Activated CD4-positive, alpha-beta T cell treated with anti-CD3 and anti-CD28 coated beads for 36 hours (primary cell): ENCODE data around the gene AKT2. TPM values are rescaled to one million over a fixed set of nuclear protein-coding genes. Genes with fewer than 3 reads are reported as not detected.

Experiments
- ATAC-seq: fragments of 200-7000 bp; cut with Tn5 transposase; one replicate; pipeline ENCODE4 v1.10.0; 2021; ENCODE audit warnings: mild to moderate bottlenecking, moderate library complexity
- CTCF ChIA-PET: fragments of 350-600 bp; sonication (Branson Sonifier 250); formaldehyde crosslinking; loops from one replicate; lab custom pipeline; 2021; ENCODE audit warnings: antibody characterized with exemption; lab: Charles Lee
- POLR2A ChIA-PET: fragments of 350-600 bp; sonication (Branson Sonifier 250); formaldehyde crosslinking; loops from one replicate; lab custom pipeline; 2021; ENCODE audit warnings: antibody characterized with exemption, inconsistent platforms; lab: Charles Lee
- DNase-seq: peaks from one replicate; pipeline ENCODE4 v3.0.0-alpha.2; 2020
- H3K27ac Mint-ChIP-seq: one replicate; pipeline ENCODE4 v1.8.0; 2021; ENCODE audit warnings: mixed read lengths
- H3K27me3 Mint-ChIP-seq: one replicate; pipeline ENCODE4 v1.8.0; 2021; ENCODE audit warnings: mixed read lengths
- H3K36me3 Mint-ChIP-seq: one replicate; pipeline ENCODE4 v1.8.0; 2021; ENCODE audit warnings: low read depth, mixed read lengths
- H3K4me1 Mint-ChIP-seq: one replicate; pipeline ENCODE4 v1.8.0; 2021; ENCODE audit warnings: mixed read lengths
- H3K4me3 Mint-ChIP-seq: one replicate; pipeline ENCODE4 v1.8.0; 2021; ENCODE audit warnings: mild to moderate bottlenecking, moderate library complexity, mixed read lengths
- H3K9me3 Mint-ChIP-seq: one replicate; pipeline ENCODE4 v1.8.0; 2021; ENCODE audit warnings: low read depth, mixed read lengths
- intact Hi-C, 2 experiments: fragments of 100-400 bp; cut with DNase I in 1 of 2; cut with micrococcal nuclease in 1 of 2; formaldehyde crosslinking; loops; one replicate each; pipeline versions ENCODE4 v1.14.2 to v1.15.1; 2022 to 2024; cut with DNase I, micrococcal nuclease
- microRNA-seq: library from miRNA; unstranded; fragments of <30 nt; microRNA quantifications from one replicate; pipeline ENCODE4 v1.2.0, GENCODE V29; 2021; ENCODE audit warnings: borderline replicate concordance
- total RNA-seq, 2 experiments: library from RNA; stranded (reverse); gene quantifications; one replicate each; pipeline ENCODE4 v1.2.3, GENCODE V29; 2021

Gene AKT2
- total RNA-seq, 2 experiments from 2014 or later, result 142 to 148 TPM

- intact Hi-C loops, result loop anchor here (1.0 to 2.0 kb wide), 14 partner anchors 31 to 711 kb away; partner anchors contain the start of genes AKT2 (in 2 of the 2), C19orf47 (in 1 of the 2), COQ8B (in 1 of the 2) and DYRK1B (in 1 of the 2)
- ATAC-seq (no peak), DNase-seq (peak; percentile 41)
- H3K9me3 Mint-ChIP-seq, result no peaks in the 10 kb centered on the region
- H3K4me1 Mint-ChIP-seq, result peaks cover 20% of the 10 kb centered on the region
- H3K27me3 Mint-ChIP-seq, result no peaks in the 10 kb centered on the region
- no peak overlapping the region for H3K27ac Mint-ChIP-seq
- no peaks in the 10 kb centered on the region for H3K36me3 Mint-ChIP-seq
- ChIA-PET CTCF (no interaction called here), POLR2A (no interaction called here)
- peak overlapping the region; percentile 59 for H3K4me3 Mint-ChIP-seq
Observed at GRCh38 chr19:40191836-40192646, 93.1 kb downstream of the AKT2 start.

- peak within 1 kb of the TSS; percentile 92 for H3K27ac Mint-ChIP-seq
- no peaks in the 10 kb centered on the region for H3K9me3 Mint-ChIP-seq
- ChIA-PET CTCF (interaction anchor here (0.7 to 1.4 kb wide), 8 partner anchors 14 to 380 kb away, joined by 3 to 7 read pairs (median 3); partner anchors contain the start of genes AKT2 and ZNF780A), POLR2A (interaction anchor here (0.5 to 0.8 kb wide), 4 partner anchors 39 to 747 kb away, joined by 3 to 6 read pairs (median 4); partner anchors contain the start of gene PSMC4)
- peak; percentile 88 for ATAC-seq
- DNase-seq, result peak; percentile 89
- intact Hi-C loops, result loop anchor here (1.0 to 2.0 kb wide), 14 partner anchors 32 to 710 kb away; partner anchors contain the start of genes AKT2 (in 2 of the 2), C19orf47 (in 1 of the 2), COQ8B (in 1 of the 2) and DYRK1B (in 1 of the 2)
- no peaks in the 10 kb centered on the region for H3K27me3 Mint-ChIP-seq
- H3K36me3 Mint-ChIP-seq, result no peaks in the 10 kb centered on the region
- H3K4me3 Mint-ChIP-seq, result peak within 1 kb of the TSS; percentile 80
- peaks cover 20% of the 10 kb centered on the region for H3K4me1 Mint-ChIP-seq
Observed at GRCh38 chr19:40190891-40191835, 94.0 kb downstream of the AKT2 start, which contains the start of gene MAP3K10. Gene MAP3K10, plus strand, starts transcription at chr19:40191426. Its CDS starts 606 bp downstream, at chr19:40192032.

GRCh38 chr19:40184273-40184672 lies 100.9 kb downstream of the AKT2 start:
- intact Hi-C loops, result no loop called here
- H3K27me3 Mint-ChIP-seq, result peaks cover 3% of the 10 kb centered on the region
- no peak overlapping the region for H3K4me3 Mint-ChIP-seq
- H3K27ac Mint-ChIP-seq, result no peak overlapping the region
- DNase-seq (no peak), ATAC-seq (no peak)
- no peaks in the 10 kb centered on the region for H3K36me3 Mint-ChIP-seq
- ChIA-PET CTCF (interaction anchor here (1.0 kb wide), 1 partner anchor 36 kb away, joined by 3 read pairs; no protein-coding TSS in a partner anchor), POLR2A (interaction anchor here (0.7 kb wide), 1 partner anchor 249 kb away, joined by 3 read pairs; no protein-coding TSS in a partner anchor)
- no peaks in the 10 kb centered on the region for H3K4me1 Mint-ChIP-seq
- no peaks in the 10 kb centered on the region for H3K9me3 Mint-ChIP-seq

Small RNA genes within 50 kb of the gene (microRNA-seq; reads per million reads assigned to microRNA genes)
- gene MIR641, result 27.8 reads per million, percentile 48 among the genes with 10 or more reads in this experiment

Other genes with a start within 250 kb of the AKT2 start
- 10 to 100 TPM; 17.4 to 18.8 TPM for gene ZNF780B, start 229.1 kb downstream of the AKT2 start, total RNA-seq
- gene ZNF780A, start 194.4 kb downstream of the AKT2 start, total RNA-seq, result 10 to 100 TPM; 19.2 to 19.4 TPM
- gene MAP3K10, start 93.9 kb downstream of the AKT2 start, total RNA-seq, result 10 to 100 TPM in 1 of 2 experiments, 1 to 10 TPM in 1; 8.7 to 10.8 TPM
- not detected for gene TTC9B, start 67.0 kb downstream of the AKT2 start, total RNA-seq
- under 1 TPM in 1 of 2 experiments, not detected in 1; 0.12 TPM for gene CCNP, start 58.7 kb downstream of the AKT2 start, total RNA-seq
- gene C19orf47, start 63.1 kb upstream of the AKT2 start, total RNA-seq, result 10 to 100 TPM; 15.8 to 17.7 TPM
- gene PLD3, start 63.4 kb upstream of the AKT2 start, total RNA-seq, result 10 to 100 TPM; 57.8 to 69.1 TPM
- gene HIPK4, start 104.8 kb upstream of the AKT2 start, total RNA-seq, result under 1 TPM in 1 of 2 experiments, not detected in 1; 0.09 TPM
- 1 to 10 TPM; 1.0 to 1.4 TPM for gene PRX, start 128.0 kb upstream of the AKT2 start, total RNA-seq
- 10 to 100 TPM; 10.0 to 14.7 TPM for gene SERTAD1, start 140.6 kb upstream of the AKT2 start, total RNA-seq
- 10 to 100 TPM in 1 of 2 experiments, 1 to 10 TPM in 1; 8.4 to 12.0 TPM for gene SERTAD3, start 159.0 kb upstream of the AKT2 start, total RNA-seq
- gene BLVRB, start 180.4 kb upstream of the AKT2 start, total RNA-seq, result 10 to 100 TPM; 34.1 to 35.6 TPM
- gene SPTBN4, start 181.7 kb upstream of the AKT2 start, total RNA-seq, result 1 to 10 TPM; 2.4 to 2.5 TPM